Tibial nerve (tissue), 4 donors: ENCODE results near the gene CFAP99. TPM values are rescaled to one million over a fixed set of nuclear protein-coding genes. Genes with fewer than 3 reads are reported as not detected.

Source experiments
- DNase-seq, 2 donors: peaks; one replicate each; pipeline ENCODE4 v3.0.0-alpha.2; 2019; ENCODE audit warnings: low spot score in 2 of 2
- H3K27ac ChIP-seq, 4 donors: fragments of 200-600 bp; sonication (generic) in 3 of 4; one replicate each; pipeline ENCODE4 v1.5.1; 2017 to 2019; ENCODE audit warnings: mild to moderate bottlenecking in 1 of 4
- H3K27me3 ChIP-seq, 2 donors: fragments of 200-600 bp; sonication (generic) in 1 of 2; one replicate each; pipeline versions ENCODE4 v1.5.1 to v1.6.0; 2017 to 2019
- H3K36me3 ChIP-seq, 3 donors: fragments of 200-600 bp; sonication (generic); one replicate each; pipeline ENCODE4 v1.5.1; 2018 to 2019
- H3K4me1 ChIP-seq, 4 donors: fragments of 200-600 bp; sonication (generic) in 3 of 4; one replicate each; pipeline ENCODE4 v1.5.1; 2017 to 2019
- H3K4me3 ChIP-seq, 4 donors: fragments of 200-600 bp; sonication (generic) in 3 of 4; one replicate each; pipeline ENCODE4 v1.5.1; 2017 to 2019; ENCODE audit warnings: mild to moderate bottlenecking in 1 of 4, moderate library complexity in 1 of 4
- H3K9me3 ChIP-seq, 4 donors: fragments of 200-600 bp; sonication (generic) in 3 of 4; one replicate each; pipeline ENCODE4 v1.5.1; 2017 to 2019
- EP300 ChIP-seq, 2 donors: sonication (generic); formaldehyde crosslinking; IDR thresholded peaks; one replicate each; pipeline ENCODE4 v1.6.1; 2017; ENCODE audit warnings: antibody characterized with exemption in 2 of 2, mild to moderate bottlenecking in 1 of 2
- POLR2A ChIP-seq, 2 donors: fragments of 450-650 bp; IDR thresholded peaks; one replicate each; pipeline ENCODE4 v1.6.1; 2017; ENCODE audit warnings: antibody characterized with exemption in 2 of 2, mild to moderate bottlenecking in 2 of 2, moderate library complexity in 2 of 2
- WGBS, 2 donors: methylation state at CpG; one replicate each; pipeline ENCODE4 v1.1.5; 2018; 5-methylcytosine and 5-hydroxymethylcytosine counted together
- total RNA-seq, 4 donors: library from RNA; depleted of rRNA; stranded (reverse); fragments of >200 nt; gene quantifications; one replicate each; pipeline ENCODE4 v1.1.0, GENCODE V29; 2016
- TF ChIP-seq, protein P1 (sequence below), 5 experiments: fragments of 200-600 bp in 3 of 5; fragments of 450-650 bp in 2 of 5; sonication (generic) in 3 of 5; IDR thresholded peaks; one replicate each; pipeline ENCODE4 v1.5.1; 2016 to 2019; ENCODE audit warnings: antibody characterized with exemption in 5 of 5, mild to moderate bottlenecking in 3 of 5, moderate library complexity in 2 of 5

The CFAP99 gene
- total RNA-seq, 4 donors from 2014 or later, result not detected

GRCh38 chr4:2468456-2469191, 49.9 kb downstream of the CFAP99 start, which contains the start of gene RNF4:
RNF4 (plus strand) TSS chr4:2469106; CDS start chr4:2490494, 21,388 bp downstream.
- no peaks in the 10 kb centered on the region for H3K9me3 ChIP-seq
- no peaks in the 10 kb centered on the region for H3K27me3 ChIP-seq
- WGBS, 2 donors, result 1% methylated on average over 47 to 72 of the region's 74 CpGs
- TF ChIP-seq, protein P1, sequence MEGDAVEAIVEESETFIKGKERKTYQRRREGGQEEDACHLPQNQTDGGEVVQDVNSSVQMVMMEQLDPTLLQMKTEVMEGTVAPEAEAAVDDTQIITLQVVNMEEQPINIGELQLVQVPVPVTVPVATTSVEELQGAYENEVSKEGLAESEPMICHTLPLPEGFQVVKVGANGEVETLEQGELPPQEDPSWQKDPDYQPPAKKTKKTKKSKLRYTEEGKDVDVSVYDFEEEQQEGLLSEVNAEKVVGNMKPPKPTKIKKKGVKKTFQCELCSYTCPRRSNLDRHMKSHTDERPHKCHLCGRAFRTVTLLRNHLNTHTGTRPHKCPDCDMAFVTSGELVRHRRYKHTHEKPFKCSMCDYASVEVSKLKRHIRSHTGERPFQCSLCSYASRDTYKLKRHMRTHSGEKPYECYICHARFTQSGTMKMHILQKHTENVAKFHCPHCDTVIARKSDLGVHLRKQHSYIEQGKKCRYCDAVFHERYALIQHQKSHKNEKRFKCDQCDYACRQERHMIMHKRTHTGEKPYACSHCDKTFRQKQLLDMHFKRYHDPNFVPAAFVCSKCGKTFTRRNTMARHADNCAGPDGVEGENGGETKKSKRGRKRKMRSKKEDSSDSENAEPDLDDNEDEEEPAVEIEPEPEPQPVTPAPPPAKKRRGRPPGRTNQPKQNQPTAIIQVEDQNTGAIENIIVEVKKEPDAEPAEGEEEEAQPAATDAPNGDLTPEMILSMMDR (IDR thresholded peaks at IDR 0.05), result peak in 1 of 5 experiments; percentile 25
- TF ChIP-seq EP300 (IDR thresholded peaks at IDR 0.05), result peak; percentile 56 to 80
- TF ChIP-seq POLR2A (IDR thresholded peaks at IDR 0.05), result peak; percentile 27 to 68
- H3K27ac ChIP-seq, result peak within 1 kb of the TSS; percentile 86 to 95 (median 92)
- peak; percentile 93 for DNase-seq
- peaks cover 0 to 23% (median 0%) of the 10 kb centered on the region in 3 donors for H3K36me3 ChIP-seq
- peaks cover 3 to 38% (median 22%) of the 10 kb centered on the region in 4 donors for H3K4me1 ChIP-seq
- peak within 1 kb of the TSS; percentile 65 to 95 (median 91) for H3K4me3 ChIP-seq

DNA sequence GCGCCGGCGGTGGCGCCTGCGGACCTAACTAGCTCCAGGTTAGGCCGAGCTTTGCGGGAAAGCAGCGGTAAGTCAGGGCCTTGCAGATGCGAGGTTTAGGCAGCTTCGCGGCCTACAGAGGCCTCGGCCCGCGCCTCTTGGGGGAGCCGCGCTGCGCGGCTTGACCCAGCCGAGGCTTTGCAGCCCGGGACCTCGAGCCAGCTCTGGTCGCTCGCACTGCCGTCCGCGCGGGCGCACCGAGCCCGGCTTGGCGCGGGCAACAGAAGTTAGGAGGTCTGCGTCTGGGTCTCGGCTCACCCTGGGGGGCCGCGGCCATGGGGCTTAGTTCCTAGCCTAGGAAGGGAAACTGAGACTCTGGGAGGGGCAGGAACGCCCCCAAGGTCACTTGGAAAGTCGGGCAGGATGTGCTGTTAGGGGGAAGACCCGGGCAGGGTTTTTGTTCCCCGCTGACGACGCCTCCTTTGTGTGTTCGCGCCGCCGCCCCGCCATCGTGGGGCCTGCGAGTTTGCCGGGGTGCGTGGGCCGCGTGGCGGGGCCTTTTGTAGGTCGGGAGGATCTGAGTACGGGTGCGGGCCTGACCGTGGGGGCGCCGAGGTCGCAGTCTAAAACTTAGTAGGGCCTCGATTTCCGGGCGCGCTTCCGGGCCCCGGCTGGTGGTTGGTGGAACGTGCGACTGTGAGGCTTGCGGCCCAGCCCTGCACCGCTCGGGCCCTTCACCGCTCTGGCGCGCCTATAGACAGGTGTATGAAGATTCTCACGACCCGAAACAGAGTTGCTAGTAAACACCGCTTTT, 50.6 kb downstream of the CFAP99 start:
- WGBS, 2 donors, result 1% methylated on average over 52 to 63 of the region's 78 CpGs
- Histone ChIP-seq H3K9me3 (no peaks in the 10 kb centered on the region), H3K27ac (peak overlapping the region; percentile 58 to 95 (median 92)), H3K36me3 (peaks cover 0 to 28% (median 0%) of the 10 kb centered on the region in 3 donors), H3K27me3 (no peaks in the 10 kb centered on the region), H3K4me1 (peaks cover 3 to 39% (median 22%) of the 10 kb centered on the region in 4 donors), H3K4me3 (peak overlapping the region; percentile 65 to 95 (median 91))
- DNase-seq, result peak in 1 of 2 donors; percentile 16
- TF ChIP-seq, protein P1 (IDR thresholded peaks at IDR 0.05), result no peak
- TF ChIP-seq POLR2A (IDR thresholded peaks at IDR 0.05), result no peak
- TF ChIP-seq EP300 (IDR thresholded peaks at IDR 0.05), result no peak

- Histone ChIP-seq H3K4me3 (peak overlapping the region in 2 of 4 donors; percentile 65 to 90), H3K27ac (no peak overlapping the region)
- WGBS, 2 donors, result 78 to 81% methylated on average over 7 of the region's 7 CpGs
These were observed 52.0 kb downstream of the CFAP99 start for GRCh38 chr4:2470791-2471190.

DNA sequence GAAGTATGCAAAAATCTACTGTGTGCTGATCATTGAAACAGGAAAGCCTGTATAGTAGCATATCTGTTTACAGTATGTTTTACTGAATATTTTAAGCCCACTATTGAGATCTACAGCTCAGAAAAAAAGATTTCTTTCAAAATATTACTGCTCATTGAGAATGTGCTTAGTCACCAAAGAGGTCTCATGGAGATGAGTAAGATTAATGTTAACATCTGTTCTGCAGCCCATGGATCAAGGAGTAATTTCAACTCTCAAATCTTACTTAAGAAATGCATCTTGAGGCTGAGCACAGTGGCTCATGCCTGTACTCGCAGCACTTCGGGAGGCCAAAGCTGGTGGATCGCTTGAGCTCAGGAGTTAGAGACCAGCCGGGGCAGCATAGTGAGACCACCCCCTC, 53.4 kb downstream of the CFAP99 start:
- H3K27me3 ChIP-seq, result no peaks in the 10 kb centered on the region
- H3K9me3 ChIP-seq, result no peaks in the 10 kb centered on the region
- H3K4me1 ChIP-seq, result peaks cover 3 to 42% (median 21%) of the 10 kb centered on the region in 4 donors
- DNase-seq, result no peak
- TF ChIP-seq, protein P1 (IDR thresholded peaks at IDR 0.05), result no peak
- TF ChIP-seq POLR2A (IDR thresholded peaks at IDR 0.05) (no peak), EP300 (IDR thresholded peaks at IDR 0.05) (no peak)
- no peak overlapping the region for H3K4me3 ChIP-seq
- H3K27ac ChIP-seq, result no peak overlapping the region
- peaks cover 0 to 41% (median 0%) of the 10 kb centered on the region in 3 donors for H3K36me3 ChIP-seq
- WGBS, 2 donors, result 91 to 92% methylated on average over 4 of the region's 4 CpGs

More at GRCh38 chr4:2470791-2471190, 52.0 kb downstream of the CFAP99 start:
- Histone ChIP-seq H3K4me1 (peaks cover 3 to 39% (median 22%) of the 10 kb centered on the region in 4 donors), H3K27me3 (no peaks in the 10 kb centered on the region), H3K36me3 (peaks cover 0 to 41% (median 0%) of the 10 kb centered on the region in 3 donors), H3K9me3 (no peaks in the 10 kb centered on the region)
- no peak for TF ChIP-seq POLR2A (IDR thresholded peaks at IDR 0.05)
- TF ChIP-seq EP300 (IDR thresholded peaks at IDR 0.05), result no peak
- TF ChIP-seq, protein P1 (IDR thresholded peaks at IDR 0.05), result no peak
- no peak for DNase-seq
